ENCODE data around the gene MIPOL1. TPM values are rescaled to one million over a fixed set of nuclear protein-coding genes. Genes with fewer than 3 reads are reported as not detected.

MIPOL1 gene
- total RNA-seq, 1 experiment from 2014 or later = 15.4 TPM

DNA sequence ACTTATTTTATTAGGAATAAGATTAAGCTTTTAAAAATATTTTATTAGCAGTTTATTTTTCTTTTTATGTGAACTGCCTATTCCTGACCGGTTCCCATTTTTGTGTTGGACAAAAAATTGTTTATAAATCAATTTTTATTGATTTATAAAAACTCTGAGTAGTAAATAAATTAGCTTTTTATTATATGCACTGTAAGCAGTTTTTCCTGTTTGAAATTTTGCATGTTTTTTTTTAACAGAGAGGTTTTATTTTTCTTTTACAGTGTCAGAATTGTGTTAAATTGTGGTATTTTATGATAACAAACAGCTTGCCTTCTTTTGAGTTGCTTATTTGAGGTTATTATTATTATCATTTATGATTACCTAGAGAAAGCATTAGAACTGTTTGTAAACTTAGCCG is 329.3 kb downstream of the MIPOL1 start:
- H2AFZ ChIP-seq (ENCODE audit: low read depth, low read length, poor library complexity, severe bottlenecking) = no peak overlapping the region
- RAD21 ChIA-PET (ENCODE audit: low non-redundant PET in 1 of 2, low total read pairs in 2 of 2, uncharacterized antibody in 2 of 2, unreplicated experiment in 2 of 2) = no interaction called here
- CTCF ChIA-PET = no interaction called here
- no peaks in the 10 kb centered on the region for H3K9me2 ChIP-seq (ENCODE audit: insufficient read depth)
- ATAC-seq (no peak), DNase-seq (ENCODE audit: low read depth, low spot score) (no peak)
- BruUV-seq (replicated peaks) = no TSS peak
- no peak overlapping the region for H3K4me3 ChIP-seq (replicated peaks in 1 of 2; ENCODE audit: low read depth in 1 of 2, low read length in 2 of 2)
- TF ChIP-seq TCF7L2 (IDR thresholded peaks at IDR 0.05; ENCODE audit: borderline replicate concordance, extremely low read depth, insufficient read depth, insufficient read length) = no peak
- no peak for TF ChIP-seq EZH2 (IDR thresholded peaks at IDR 0.05)
- no peak for TF ChIP-seq FOSL1 (IDR thresholded peaks at IDR 0.05; ENCODE audit: low read depth)
- no peak for TF ChIP-seq SP1 (IDR thresholded peaks at IDR 0.05; ENCODE audit: low read depth)
- no peak for TF ChIP-seq POLR2AphosphoS5 (IDR thresholded peaks at IDR 0.05; ENCODE audit: low read depth, low read length)
- no peak for TF ChIP-seq EGR1 (IDR thresholded peaks at IDR 0.05; ENCODE audit: low read depth)
- TF ChIP-seq, protein P1, sequence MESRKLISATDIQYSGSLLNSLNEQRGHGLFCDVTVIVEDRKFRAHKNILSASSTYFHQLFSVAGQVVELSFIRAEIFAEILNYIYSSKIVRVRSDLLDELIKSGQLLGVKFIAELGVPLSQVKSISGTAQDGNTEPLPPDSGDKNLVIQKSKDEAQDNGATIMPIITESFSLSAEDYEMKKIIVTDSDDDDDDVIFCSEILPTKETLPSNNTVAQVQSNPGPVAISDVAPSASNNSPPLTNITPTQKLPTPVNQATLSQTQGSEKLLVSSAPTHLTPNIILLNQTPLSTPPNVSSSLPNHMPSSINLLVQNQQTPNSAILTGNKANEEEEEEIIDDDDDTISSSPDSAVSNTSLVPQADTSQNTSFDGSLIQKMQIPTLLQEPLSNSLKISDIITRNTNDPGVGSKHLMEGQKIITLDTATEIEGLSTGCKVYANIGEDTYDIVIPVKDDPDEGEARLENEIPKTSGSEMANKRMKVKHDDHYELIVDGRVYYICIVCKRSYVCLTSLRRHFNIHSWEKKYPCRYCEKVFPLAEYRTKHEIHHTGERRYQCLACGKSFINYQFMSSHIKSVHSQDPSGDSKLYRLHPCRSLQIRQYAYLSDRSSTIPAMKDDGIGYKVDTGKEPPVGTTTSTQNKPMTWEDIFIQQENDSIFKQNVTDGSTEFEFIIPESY (IDR thresholded peaks at IDR 0.05; ENCODE audit: extremely low read depth, insufficient replicate concordance, low read length) = no peak
- TF ChIP-seq, protein P2, sequence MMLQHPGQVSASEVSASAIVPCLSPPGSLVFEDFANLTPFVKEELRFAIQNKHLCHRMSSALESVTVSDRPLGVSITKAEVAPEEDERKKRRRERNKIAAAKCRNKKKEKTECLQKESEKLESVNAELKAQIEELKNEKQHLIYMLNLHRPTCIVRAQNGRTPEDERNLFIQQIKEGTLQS (IDR thresholded peaks at IDR 0.05) = no peak
- TF ChIP-seq RAD21 (IDR thresholded peaks at IDR 0.05; ENCODE audit: low read depth) = no peak
- no peak for TF ChIP-seq EZH2phosphoT487 (IDR thresholded peaks at IDR 0.05; ENCODE audit: borderline replicate concordance)
- TF ChIP-seq, protein P3, sequence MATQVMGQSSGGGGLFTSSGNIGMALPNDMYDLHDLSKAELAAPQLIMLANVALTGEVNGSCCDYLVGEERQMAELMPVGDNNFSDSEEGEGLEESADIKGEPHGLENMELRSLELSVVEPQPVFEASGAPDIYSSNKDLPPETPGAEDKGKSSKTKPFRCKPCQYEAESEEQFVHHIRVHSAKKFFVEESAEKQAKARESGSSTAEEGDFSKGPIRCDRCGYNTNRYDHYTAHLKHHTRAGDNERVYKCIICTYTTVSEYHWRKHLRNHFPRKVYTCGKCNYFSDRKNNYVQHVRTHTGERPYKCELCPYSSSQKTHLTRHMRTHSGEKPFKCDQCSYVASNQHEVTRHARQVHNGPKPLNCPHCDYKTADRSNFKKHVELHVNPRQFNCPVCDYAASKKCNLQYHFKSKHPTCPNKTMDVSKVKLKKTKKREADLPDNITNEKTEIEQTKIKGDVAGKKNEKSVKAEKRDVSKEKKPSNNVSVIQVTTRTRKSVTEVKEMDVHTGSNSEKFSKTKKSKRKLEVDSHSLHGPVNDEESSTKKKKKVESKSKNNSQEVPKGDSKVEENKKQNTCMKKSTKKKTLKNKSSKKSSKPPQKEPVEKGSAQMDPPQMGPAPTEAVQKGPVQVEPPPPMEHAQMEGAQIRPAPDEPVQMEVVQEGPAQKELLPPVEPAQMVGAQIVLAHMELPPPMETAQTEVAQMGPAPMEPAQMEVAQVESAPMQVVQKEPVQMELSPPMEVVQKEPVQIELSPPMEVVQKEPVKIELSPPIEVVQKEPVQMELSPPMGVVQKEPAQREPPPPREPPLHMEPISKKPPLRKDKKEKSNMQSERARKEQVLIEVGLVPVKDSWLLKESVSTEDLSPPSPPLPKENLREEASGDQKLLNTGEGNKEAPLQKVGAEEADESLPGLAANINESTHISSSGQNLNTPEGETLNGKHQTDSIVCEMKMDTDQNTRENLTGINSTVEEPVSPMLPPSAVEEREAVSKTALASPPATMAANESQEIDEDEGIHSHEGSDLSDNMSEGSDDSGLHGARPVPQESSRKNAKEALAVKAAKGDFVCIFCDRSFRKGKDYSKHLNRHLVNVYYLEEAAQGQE (IDR thresholded peaks at IDR 0.05; ENCODE audit: low read depth) = no peak
- no peak for TF ChIP-seq SRF (IDR thresholded peaks at IDR 0.05; ENCODE audit: low read depth)
- no peak for TF ChIP-seq POLR2A (IDR thresholded peaks at IDR 0.05; ENCODE audit: borderline replicate concordance, extremely low read depth, insufficient read depth, insufficient read length)
- TF ChIP-seq ZFX (IDR thresholded peaks at IDR 0.05) = no peak
- TF ChIP-seq, protein P4, sequence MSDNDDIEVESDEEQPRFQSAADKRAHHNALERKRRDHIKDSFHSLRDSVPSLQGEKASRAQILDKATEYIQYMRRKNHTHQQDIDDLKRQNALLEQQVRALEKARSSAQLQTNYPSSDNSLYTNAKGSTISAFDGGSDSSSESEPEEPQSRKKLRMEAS (IDR thresholded peaks at IDR 0.05) = no peak
- TF ChIP-seq YY1 (IDR thresholded peaks at IDR 0.05; ENCODE audit: extremely low read depth, insufficient replicate concordance, low read depth, low read length) = no peak
- TF ChIP-seq JUND (IDR thresholded peaks at IDR 0.05) = no peak
- TF ChIP-seq CBX3 (IDR thresholded peaks at IDR 0.05; ENCODE audit: low read depth) = no peak
- TF ChIP-seq SIN3A (IDR thresholded peaks at IDR 0.05; ENCODE audit: low read depth) = no peak
- TF ChIP-seq ELF1 (IDR thresholded peaks at IDR 0.05; ENCODE audit: borderline replicate concordance, low read depth) = no peak
- intact Hi-C loops (cut with micrococcal nuclease) = no loop called here
- H4K20me1 ChIP-seq (ENCODE audit: insufficient read depth) = no peaks in the 10 kb centered on the region
- H3K4me2 ChIP-seq (ENCODE audit: low read length) = no peak overlapping the region
- H3K79me2 ChIP-seq (ENCODE audit: insufficient read depth, low read length) = no peaks in the 10 kb centered on the region
- no peak overlapping the region for H3K9ac ChIP-seq (ENCODE audit: low read length)
- no peaks in the 10 kb centered on the region for H3K9me3 ChIP-seq (ENCODE audit: control insufficient read depth in 1 of 2, insufficient read depth in 1 of 2, low read depth in 1 of 2, low read length in 2 of 2)
- H3K36me3 ChIP-seq (ENCODE audit: control insufficient read depth in 1 of 2, insufficient read depth in 2 of 2, low read length in 2 of 2) = no peaks in the 10 kb centered on the region
- no peaks in the 10 kb centered on the region for H3K4me1 ChIP-seq (ENCODE audit: control insufficient read depth in 1 of 2, insufficient read depth in 2 of 2, low read length in 2 of 2)
- H3K27me3 ChIP-seq (ENCODE audit: insufficient read depth, low read length) = no peaks in the 10 kb centered on the region
- POLR2A ChIA-PET = no interaction called here
- no peak overlapping the region for H3K27ac ChIP-seq (ENCODE audit: low read depth, low read length)

Data from HCT116 (cell line).